Femur (tissue), 1 donor: Measurements from ENCODE around the gene WDR55.
A peak's percentile ranks its signal among the peaks of the same experiment; 100 is the strongest.
"Not testable (repeated sequence)": the region's sequence is repeated elsewhere in the genome, so short reads cannot be mapped to it uniquely, and the experiment has no call there.

ENCODE experiments used
- DNase-seq: peaks from one replicate; pipeline ENCODE4 v3.0.0-alpha.2; 2017

Gene WDR55

GRCh38 chr5:140658870-140659269 is 5.8 kb upstream of the WDR55 start:
- no peak for DNase-seq

DNA sequence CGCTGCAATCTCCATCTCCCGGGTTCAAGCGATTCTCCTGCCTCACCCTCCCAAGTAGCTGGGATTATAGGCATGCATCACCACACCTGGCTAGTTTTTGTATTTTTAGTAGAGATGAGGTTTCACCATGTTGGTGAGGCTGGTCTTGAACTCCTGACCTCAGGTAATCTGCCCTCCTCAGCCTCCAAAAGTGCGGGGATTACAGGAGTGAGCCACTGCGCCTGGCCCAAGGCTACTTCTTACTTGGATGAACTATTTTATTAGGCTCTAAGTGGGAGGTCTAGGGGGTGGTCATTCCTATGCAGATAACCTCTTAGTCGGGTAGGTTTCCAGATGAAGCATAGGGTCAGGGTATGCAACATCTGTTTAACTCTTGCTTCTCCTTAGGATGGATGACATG is 4.3 kb upstream of the WDR55 start:
- DNase-seq, result not testable (repeated sequence)

DNA sequence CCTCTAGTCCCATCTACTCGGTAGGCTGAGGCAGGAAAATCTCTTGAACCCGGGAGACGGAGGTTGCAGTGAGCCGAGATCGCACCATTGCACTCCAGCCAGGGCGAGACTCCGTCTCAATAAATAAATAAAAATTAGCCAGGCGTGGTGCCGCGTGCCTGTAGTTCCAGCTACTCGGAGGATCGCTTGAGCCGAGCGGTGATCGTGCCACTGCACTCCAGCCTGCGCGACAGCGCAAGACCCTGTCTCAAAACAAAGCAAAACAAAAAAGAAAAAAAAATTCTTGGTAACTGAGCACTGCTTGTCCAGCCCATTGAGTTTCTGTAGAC is 710 bp upstream of the WDR55 start:
- DNase-seq, result no peak

DNA sequence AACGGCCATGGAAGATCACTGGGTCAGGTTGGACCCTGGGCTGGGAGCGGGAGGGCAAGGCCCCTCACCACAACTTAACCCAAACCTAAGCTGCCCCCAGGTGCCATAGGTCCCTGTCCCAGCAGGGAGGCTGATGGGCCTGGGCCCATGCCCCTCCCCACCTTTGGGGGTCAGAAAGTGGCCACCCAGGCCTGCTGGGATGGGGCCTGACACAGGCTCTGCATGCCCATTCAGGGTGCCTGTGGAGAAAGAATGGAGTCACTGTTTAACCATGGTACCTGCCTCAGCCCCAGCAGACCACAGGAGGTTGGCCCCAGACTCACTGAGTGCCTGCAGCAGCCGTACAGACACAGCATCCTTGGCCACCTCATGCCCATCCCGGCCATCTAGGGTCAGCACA is 6.3 kb downstream of the WDR55 start:
- not testable (repeated sequence) for DNase-seq

DNA sequence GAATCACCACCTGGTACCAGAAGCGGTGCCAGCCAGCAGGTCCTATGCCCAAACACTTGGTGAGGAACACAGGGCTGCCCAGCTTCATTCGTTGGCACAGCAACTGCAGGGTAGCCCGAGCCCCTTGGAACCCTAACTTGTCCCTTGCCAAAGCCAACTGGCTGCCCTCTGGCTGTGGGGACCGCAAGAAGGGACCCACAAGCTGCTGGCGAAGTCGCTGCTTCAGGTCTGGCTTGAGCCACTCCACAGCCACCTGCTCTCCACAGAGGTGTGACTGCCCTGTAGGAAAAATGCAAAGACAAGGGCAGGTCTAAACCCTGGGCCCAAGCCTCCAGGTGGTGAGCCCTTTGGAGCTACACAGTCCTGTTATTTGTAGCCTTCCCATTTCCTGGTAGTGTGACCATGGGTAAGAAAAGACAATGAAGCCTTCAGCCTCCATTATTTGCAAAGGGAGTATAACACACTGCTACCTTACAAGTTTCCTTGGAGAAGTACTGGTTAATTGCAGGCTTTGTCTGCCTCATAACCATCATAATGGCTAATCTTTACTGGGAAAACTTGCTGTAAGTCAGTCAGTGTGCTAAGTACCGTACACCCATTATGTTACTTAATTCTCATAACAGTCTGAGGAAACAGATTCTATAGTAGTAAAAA is 6.9 kb downstream of the WDR55 start:
- DNase-seq, result no peak

DNA sequence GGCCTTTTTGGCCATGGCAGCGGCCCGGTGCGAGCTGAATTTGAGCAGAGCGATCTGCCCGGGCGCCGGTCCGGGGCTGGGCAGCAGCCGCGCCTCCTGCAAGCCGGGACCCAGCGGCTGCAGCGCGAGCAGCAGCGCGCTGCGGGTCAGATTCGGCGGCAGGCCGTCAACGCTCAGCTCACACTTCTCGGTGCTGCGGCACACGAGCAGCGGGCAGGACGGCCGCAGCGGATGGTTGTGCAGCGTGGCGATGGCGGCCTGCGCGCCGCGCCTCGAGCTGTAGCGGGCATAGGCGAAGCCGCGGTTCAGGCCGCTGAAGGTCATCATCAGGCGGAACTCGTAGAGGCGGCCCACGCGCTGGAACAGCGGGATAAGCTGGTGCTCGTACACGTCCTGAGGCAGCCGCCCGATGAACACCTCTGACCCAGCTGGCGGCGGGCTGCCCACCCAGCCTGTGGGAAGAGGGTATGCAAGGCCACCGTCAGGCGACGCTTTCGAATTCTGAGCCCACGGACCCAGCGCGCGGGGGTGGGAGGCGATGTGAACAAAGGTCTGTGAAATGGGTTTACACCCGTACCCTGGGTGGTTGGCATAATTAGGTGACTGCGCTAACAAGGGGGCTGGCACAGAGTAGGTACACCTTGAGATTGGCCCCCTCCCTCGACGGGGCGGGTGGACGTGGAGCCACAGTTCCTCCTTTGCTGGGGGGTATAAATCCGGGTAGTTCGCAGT is 7.9 kb downstream of the WDR55 start:
- DNase-seq, result no peak

- no peak for DNase-seq
Observed at GRCh38 chr5:140673187-140673976, 8.7 kb downstream of the WDR55 start, which contains the start of gene DND1. TSS of gene DND1 (minus strand) at chr5:140673576. CDS start at chr5:140673542, 34 bp downstream.

- DNase-seq, result no peak
Observed at GRCh38 chr5:140674211-140674610, 9.5 kb downstream of the WDR55 start.

- DNase-seq, result no peak
Observed at GRCh38 chr5:140674629-140675028, 9.9 kb downstream of the WDR55 start.

DNA sequence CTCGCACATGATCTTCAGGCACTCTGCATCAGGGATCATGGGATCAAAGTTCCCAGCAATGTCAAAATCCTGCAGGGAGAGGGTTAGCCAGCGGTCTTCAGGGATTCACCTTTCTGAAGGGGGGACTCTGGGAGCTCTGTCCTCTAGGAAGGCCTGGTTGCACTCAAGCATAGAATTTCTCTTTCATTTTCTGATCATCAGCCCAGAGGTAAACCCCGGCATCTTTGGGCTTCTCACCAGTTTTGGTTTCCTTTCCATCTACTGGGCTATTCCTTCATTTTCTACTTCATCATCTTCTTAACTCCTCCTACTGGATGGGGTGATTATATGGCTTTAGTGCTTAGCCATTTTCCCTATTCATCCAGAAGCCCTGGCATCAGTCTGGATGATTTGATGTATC is 13.2 kb downstream of the WDR55 start:
- DNase-seq, result no peak

- DNase-seq, result no peak
Observed at GRCh38 chr5:140678993-140679392, 14.3 kb downstream of the WDR55 start.

- no peak for DNase-seq
Observed at GRCh38 chr5:140690376-140690932, 25.8 kb downstream of the WDR55 start.

- DNase-seq, result peak; percentile 95
Observed at GRCh38 chr5:140690941-140691924, 26.5 kb downstream of the WDR55 start, which contains the start of the genes HARS1 and HARS2. TSS of gene HARS1 (minus strand) at chr5:140691370. CDS start at chr5:140691304, 66 bp downstream. TSS of gene HARS2 (plus strand) at chr5:140691455. CDS start at chr5:140691649, 194 bp downstream.

DNA sequence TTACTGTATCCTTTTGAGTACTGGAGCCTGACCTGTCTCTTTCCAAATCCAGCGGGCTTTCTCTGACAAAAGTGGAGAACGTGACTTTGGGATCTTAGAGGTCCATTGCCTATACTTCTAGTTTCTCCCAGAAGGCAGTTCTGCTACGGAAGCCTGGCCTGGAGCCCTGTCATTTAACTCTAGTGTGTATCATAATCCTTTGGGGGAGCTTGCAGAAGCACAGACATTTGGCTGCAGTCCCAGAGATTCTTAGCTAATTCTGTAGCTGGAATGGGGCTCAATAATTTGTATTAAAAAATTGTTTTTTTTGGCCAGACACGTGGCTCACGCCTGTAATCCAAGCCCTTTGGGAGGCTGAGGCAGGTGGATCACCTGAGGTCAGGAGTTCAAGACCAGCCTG is 29.6 kb downstream of the WDR55 start:
- no peak for DNase-seq

GRCh38 chr5:140696891-140697492 is 32.3 kb downstream of the WDR55 start:
- no peak for DNase-seq

DNA sequence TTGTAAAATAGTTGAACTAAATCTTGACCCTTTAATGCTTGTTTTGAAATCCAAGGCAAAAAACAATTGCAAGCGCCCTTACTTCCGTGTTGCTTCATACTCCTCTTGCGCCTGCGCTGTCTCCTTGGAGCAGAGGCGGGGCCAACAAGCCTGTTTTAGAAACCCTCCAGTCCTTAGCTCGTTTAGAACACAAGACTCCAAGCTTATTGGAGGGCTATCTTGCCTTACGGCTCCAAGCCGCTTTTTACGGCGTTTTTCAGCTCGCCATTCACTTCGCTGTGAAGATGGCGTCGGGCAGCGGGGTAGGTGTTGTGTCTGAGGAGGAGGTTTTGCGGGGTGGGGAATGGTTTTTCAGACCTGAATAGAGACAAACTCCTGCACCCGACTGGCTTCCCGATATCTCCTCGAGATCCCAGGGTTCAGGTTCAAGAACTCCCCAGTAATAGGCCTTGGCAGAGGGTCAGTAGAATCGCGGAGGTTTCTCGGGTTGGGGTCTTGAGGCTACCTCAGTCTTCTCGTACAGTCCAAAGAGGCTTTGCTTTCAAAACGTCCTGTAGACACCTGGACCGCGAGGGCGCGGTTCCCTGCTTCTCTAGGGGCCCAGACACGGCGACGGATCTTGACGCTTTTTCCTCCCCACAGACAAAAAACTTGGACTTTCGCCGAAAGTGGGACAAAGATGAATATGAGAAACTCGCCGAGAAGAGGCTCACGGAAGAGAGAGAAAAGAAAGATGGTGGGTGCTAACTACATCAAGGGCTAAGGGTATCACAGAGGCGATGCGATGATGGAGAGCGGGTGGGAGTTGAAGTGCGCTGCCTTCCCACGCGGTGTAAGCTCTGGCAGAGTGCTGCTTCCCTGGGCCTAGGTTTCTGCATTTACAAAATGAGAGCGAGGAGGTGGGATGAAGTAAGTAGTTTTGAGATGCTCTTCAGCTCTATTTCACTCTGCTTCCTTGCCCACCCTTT is 35.8 kb downstream of the WDR55 start, which contains the start of gene ZMAT2:
Gene ZMAT2, plus strand, starts transcription at position 271 of the 968 bp plus-strand sequence. Its CDS starts 14 bp downstream, at position 285.
- peak; percentile 97 for DNase-seq

- DNase-seq, result no peak
Observed at GRCh38 chr5:140707812-140708211, 43.1 kb downstream of the WDR55 start.

- not testable (repeated sequence) for DNase-seq
Observed at GRCh38 chr5:140708787-140709186, 44.1 kb downstream of the WDR55 start.

GRCh38 chr5:140710899-140711552 is 46.3 kb downstream of the WDR55 start:
- peak; percentile 81 for DNase-seq

GRCh38 chr5:140711794-140712193 is 47.1 kb downstream of the WDR55 start:
- DNase-seq, result no peak
